ENCODE measurements around the gene ABR. TPM values are rescaled to one million over a fixed set of nuclear protein-coding genes. Genes with fewer than 3 reads are reported as not detected.

Gene ABR
- total and polyA plus RNA-seq, 12 donors, result 5.3 to 152 (median 105) TPM

DNA sequence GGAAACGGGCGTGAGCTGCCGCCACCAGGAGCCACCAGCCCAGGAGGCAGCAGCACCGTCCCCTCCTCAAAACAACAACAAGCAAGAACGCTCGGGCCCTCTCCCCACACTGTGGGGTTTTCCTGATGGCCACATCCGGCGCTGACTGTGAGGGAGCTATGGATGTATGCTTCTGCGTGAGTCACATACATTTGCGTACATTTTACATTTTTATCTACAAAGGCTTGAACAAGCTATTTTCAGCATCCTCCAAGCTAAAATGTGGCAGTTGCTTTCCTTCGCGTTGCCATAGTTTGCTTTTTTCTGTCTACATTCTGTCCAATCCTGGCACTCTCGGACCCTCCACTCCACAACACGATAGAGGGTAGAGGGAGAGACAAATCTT, 2.0 kb upstream of the ABR start:
- H3K36me3 ChIP-seq (replicated peaks in 1 of 2), result no peaks in the 10 kb centered on the region
- H3K27ac ChIP-seq, result no peak overlapping the region
- WGBS, 4 donors, result 89 to 91% (median 90%) methylated on average over 10 to 14 of the region's 14 CpGs
- H3K4me1 ChIP-seq (replicated peaks in 1 of 2), result peaks cover 28 to 38% of the 10 kb centered on the region in 2 donors
- H3K27me3 ChIP-seq, result no peaks in the 10 kb centered on the region
- H3K9me3 ChIP-seq (replicated peaks in 1 of 3), result no peaks in the 10 kb centered on the region
- intact Hi-C loops (cut with DNase I), result no loop called here
- TF ChIP-seq POLR2A (IDR thresholded peaks at IDR 0.05), result no peak
- TF ChIP-seq, protein P1, sequence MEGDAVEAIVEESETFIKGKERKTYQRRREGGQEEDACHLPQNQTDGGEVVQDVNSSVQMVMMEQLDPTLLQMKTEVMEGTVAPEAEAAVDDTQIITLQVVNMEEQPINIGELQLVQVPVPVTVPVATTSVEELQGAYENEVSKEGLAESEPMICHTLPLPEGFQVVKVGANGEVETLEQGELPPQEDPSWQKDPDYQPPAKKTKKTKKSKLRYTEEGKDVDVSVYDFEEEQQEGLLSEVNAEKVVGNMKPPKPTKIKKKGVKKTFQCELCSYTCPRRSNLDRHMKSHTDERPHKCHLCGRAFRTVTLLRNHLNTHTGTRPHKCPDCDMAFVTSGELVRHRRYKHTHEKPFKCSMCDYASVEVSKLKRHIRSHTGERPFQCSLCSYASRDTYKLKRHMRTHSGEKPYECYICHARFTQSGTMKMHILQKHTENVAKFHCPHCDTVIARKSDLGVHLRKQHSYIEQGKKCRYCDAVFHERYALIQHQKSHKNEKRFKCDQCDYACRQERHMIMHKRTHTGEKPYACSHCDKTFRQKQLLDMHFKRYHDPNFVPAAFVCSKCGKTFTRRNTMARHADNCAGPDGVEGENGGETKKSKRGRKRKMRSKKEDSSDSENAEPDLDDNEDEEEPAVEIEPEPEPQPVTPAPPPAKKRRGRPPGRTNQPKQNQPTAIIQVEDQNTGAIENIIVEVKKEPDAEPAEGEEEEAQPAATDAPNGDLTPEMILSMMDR (IDR thresholded peaks at IDR 0.05), result no peak
- DNase-seq, result no peak
- no peak overlapping the region for H3K4me3 ChIP-seq

DNA sequence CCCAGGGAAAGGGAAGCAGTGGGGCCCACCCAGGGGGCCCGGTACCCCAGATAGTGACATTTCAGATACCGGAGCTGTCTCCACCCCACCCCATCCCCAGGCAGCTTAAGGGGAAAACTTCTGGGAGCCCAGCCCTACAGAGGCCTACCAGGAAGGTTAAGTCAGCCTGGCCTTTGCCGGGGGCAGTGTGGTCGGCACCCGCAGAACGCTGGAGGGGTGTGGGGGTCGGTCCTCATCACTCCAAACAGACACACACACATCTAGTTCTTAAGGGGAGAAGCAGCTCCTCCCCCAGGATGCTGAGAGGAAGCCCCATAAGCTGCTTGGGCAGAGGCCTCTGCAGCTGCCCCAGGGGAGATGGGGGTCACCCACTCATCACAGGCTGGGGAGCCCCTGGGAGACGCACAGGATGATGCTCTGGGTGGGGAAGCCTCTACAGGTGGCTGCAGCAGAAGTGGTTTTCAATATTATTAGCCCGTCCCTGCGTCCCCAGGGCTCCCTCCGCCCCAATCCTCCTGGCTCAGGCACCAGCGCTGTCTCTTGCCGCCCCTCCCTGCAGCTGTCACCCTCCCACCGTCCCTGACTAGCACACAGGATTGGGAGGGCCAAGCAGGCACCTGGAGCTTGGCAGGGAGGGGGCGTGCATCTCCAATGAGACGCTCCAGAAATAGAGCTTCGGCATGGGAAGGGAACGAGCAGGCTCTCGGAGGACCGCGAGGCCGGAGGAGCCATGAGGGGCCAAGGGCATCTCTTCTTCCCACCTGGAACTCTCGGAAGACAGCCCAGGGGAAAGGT, 1.4 kb upstream of the ABR start:
- Histone ChIP-seq H3K9me3 (replicated peaks in 1 of 3) (no peaks in the 10 kb centered on the region), H3K4me3 (no peak overlapping the region), H3K27ac (peak overlapping the region in 1 of 5 donors; percentile 74), H3K36me3 (replicated peaks in 1 of 2) (no peaks in the 10 kb centered on the region), H3K4me1 (replicated peaks in 1 of 2) (peaks cover 22 to 38% of the 10 kb centered on the region in 2 donors), H3K27me3 (no peaks in the 10 kb centered on the region)
- no peak for DNase-seq
- TF ChIP-seq, protein P1 (IDR thresholded peaks at IDR 0.05), result no peak
- no peak for TF ChIP-seq POLR2A (IDR thresholded peaks at IDR 0.05)
- 82 to 88% (median 85%) methylated on average over 14 to 23 of the region's 23 CpGs for WGBS, 4 donors
- intact Hi-C loops (cut with DNase I), result no loop called here

DNA sequence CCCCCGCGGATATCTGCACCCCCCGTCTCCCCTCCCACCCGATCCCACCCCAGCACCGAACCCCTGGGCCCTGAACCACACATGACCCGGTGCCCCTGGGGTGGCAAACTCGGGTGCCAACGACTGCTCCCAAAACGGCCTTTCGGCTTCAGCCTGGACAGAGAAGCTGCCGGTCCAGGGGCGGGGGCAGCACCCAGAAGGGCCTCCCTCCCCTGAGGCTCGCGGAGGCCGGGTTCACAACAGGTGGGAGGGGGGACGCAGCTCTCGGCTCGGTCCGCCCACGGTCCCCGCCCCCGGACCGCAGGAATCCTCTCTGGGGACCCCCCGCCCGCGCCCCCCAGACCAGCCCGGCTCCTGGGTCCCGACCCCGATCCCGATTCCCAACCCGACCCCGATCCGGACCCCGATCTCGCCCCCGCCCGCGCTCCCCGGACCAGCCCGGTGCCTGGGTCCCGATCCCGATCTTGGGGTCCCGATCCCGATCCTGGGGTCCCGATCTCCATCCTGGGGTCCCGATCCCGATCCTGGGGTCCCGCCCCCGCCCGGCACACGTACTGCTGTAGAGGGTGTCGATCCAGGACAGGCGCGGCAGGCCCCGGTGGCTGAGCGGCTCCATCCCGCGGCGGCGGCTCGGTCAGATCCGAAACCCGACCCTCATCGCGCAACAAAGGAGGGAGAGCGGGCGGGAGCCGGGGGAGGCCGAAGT, 516 bp downstream of the ABR start:
- Histone ChIP-seq H3K27ac (peak overlapping the region in 2 of 5 donors; percentile 51 to 74), H3K9me3 (replicated peaks in 1 of 3) (no peaks in the 10 kb centered on the region), H3K4me3 (peak overlapping the region in 3 of 4 donors; percentile 56 to 92 (median 89)), H3K4me1 (replicated peaks in 1 of 2) (peaks cover 19 to 37% of the 10 kb centered on the region in 2 donors), H3K36me3 (replicated peaks in 1 of 2) (no peaks in the 10 kb centered on the region), H3K27me3 (no peaks in the 10 kb centered on the region)
- no peak for TF ChIP-seq POLR2A (IDR thresholded peaks at IDR 0.05)
- TF ChIP-seq, protein P1 (IDR thresholded peaks at IDR 0.05), result no peak
- intact Hi-C loops (cut with DNase I), result no loop called here
- DNase-seq, result peak in 4 of 7 donors; percentile 53 to 65 (median 58)
- 0 to 6% (median 0%) methylated on average over 2 to 69 of the region's 69 CpGs for WGBS, 4 donors

GRCh38 chr17:1177016-1177700, 2.6 kb downstream of the ABR start:
- Histone ChIP-seq H3K36me3 (replicated peaks in 1 of 2) (no peaks in the 10 kb centered on the region), H3K27me3 (no peaks in the 10 kb centered on the region), H3K9me3 (replicated peaks in 1 of 3) (no peaks in the 10 kb centered on the region), H3K4me1 (replicated peaks in 1 of 2) (peaks cover 19 to 38% of the 10 kb centered on the region in 2 donors), H3K4me3 (no peak overlapping the region), H3K27ac (peak overlapping the region in 3 of 5 donors; percentile 17 to 74 (median 71))
- peak in 5 of 7 donors; percentile 41 to 74 (median 48) for DNase-seq
- intact Hi-C loops (cut with DNase I), result no loop called here
- WGBS, 4 donors, result 24 to 43% (median 30%) methylated on average over 4 to 9 of the region's 9 CpGs
- no peak for TF ChIP-seq POLR2A (IDR thresholded peaks at IDR 0.05)
- TF ChIP-seq, protein P1 (IDR thresholded peaks at IDR 0.05), result no peak

Data from adrenal gland (tissue), 12 donors.